Measurements from ENCODE around the gene SMIM28. TPM values are rescaled to one million over a fixed set of nuclear protein-coding genes. Genes with fewer than 3 reads are reported as not detected.

The SMIM28 gene
- total and polyA plus RNA-seq, 12 donors, result not detected

- H3K27me3 ChIP-seq, result no peaks in the 10 kb centered on the region
- H3K4me1 ChIP-seq, result peaks cover 0 to 32% (median 16%) of the 10 kb centered on the region in 9 donors
- intact Hi-C loops (cut with DNase I), result loop anchor here in 7 of 10 donors (5.0 to 10.0 kb wide), 6 partner anchors 101 to 366 kb away; partner anchors contain the start of gene CCDC28A (in 1 of the 7)
- H3K9me3 ChIP-seq, result no peaks in the 10 kb centered on the region
- DNase-seq (no peak), ATAC-seq (no peak)
- H3K27ac ChIP-seq, result peak overlapping the region in 1 of 10 donors; percentile 94
- H3K36me3 ChIP-seq, result peaks cover 0 to 56% (median 32%) of the 10 kb centered on the region in 9 donors
- H3K4me3 ChIP-seq, result no peak overlapping the region
- 86 to 88% methylated on average over 5 of the region's 5 CpGs for WGBS, 2 donors
- TF ChIP-seq, protein P1, sequence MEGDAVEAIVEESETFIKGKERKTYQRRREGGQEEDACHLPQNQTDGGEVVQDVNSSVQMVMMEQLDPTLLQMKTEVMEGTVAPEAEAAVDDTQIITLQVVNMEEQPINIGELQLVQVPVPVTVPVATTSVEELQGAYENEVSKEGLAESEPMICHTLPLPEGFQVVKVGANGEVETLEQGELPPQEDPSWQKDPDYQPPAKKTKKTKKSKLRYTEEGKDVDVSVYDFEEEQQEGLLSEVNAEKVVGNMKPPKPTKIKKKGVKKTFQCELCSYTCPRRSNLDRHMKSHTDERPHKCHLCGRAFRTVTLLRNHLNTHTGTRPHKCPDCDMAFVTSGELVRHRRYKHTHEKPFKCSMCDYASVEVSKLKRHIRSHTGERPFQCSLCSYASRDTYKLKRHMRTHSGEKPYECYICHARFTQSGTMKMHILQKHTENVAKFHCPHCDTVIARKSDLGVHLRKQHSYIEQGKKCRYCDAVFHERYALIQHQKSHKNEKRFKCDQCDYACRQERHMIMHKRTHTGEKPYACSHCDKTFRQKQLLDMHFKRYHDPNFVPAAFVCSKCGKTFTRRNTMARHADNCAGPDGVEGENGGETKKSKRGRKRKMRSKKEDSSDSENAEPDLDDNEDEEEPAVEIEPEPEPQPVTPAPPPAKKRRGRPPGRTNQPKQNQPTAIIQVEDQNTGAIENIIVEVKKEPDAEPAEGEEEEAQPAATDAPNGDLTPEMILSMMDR (IDR thresholded peaks at IDR 0.05), result no peak
Observed at GRCh38 chr6:138405816-138406413, 28.2 kb downstream of the SMIM28 start.

DNA sequence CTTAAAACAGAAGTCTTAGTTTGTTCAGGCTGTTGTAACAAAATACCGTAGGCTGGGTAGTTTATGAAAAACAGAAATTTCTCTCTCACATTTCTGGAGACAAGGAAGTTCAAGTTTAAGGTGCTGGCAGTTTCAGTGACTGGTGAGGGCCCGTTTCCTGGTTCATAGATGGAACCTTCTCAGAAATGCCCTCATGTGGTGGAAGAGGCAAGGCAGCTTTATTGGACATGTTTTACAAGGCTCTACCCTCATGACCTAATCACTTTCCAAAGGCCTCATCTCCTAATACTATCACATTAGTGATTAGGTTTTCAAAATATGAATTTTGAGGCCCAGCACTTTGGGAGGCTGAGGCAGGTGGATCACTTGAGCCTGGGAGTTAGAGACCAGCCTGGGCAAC is 28.7 kb downstream of the SMIM28 start:
- no peaks in the 10 kb centered on the region for H3K9me3 ChIP-seq
- 82 to 91% methylated on average over 2 of the region's 2 CpGs for WGBS, 2 donors

DNA sequence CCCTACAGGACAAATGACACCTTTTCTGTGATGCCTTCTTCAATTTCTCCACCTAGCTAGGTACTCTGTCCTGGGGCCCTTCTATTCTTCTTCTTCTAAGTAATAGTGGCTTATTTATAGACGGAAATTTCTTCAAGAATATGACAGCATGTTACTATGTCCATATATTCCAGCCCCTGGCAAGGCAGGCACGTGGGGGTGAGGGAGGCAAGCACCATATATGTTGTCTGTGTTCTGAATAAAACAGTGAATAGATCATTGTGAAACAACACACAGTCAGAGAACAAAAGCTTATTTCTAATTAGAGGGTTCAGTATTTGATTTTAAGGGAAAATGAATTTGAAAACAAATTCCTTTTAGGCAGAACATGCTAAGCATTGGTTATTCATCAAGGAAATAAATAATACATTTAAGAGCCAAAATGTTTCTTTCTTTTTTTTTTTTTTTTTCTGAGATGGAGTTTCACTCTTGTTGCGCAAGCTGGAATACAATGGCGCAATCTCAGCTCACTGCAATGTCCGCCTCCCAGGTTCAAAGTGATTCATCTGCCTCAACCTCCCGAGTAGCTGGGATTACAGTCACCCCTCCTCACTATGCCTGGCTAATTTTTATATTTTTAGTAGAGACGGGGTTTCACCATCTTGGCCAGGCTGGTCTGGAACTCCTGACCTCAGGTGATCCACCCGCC is 32.5 kb downstream of the SMIM28 start:
- peaks cover 0 to 98% (median 63%) of the 10 kb centered on the region in 9 donors for H3K36me3 ChIP-seq
- intact Hi-C loops (cut with DNase I), result no loop called here
- no peak for ATAC-seq
- peaks cover 0 to 29% (median 8%) of the 10 kb centered on the region in 9 donors for H3K4me1 ChIP-seq
- DNase-seq, result no peak
- no peak overlapping the region for H3K27ac ChIP-seq
- TF ChIP-seq, protein P1 (IDR thresholded peaks at IDR 0.05), result no peak
- H3K9me3 ChIP-seq, result no peaks in the 10 kb centered on the region
- WGBS, 2 donors, result 92 to 93% methylated on average over 8 of the region's 8 CpGs
- H3K4me3 ChIP-seq, result no peak overlapping the region
- no peaks in the 10 kb centered on the region for H3K27me3 ChIP-seq

More for the DNA sequence above, 28.7 kb downstream of the SMIM28 start:
- no peak overlapping the region for H3K27ac ChIP-seq
- peaks cover 0 to 37% (median 16%) of the 10 kb centered on the region in 9 donors for H3K4me1 ChIP-seq
- H3K4me3 ChIP-seq, result no peak overlapping the region
- intact Hi-C loops (cut with DNase I), result loop anchor here in 7 of 10 donors (5.0 to 10.0 kb wide), 6 partner anchors 102 to 366 kb away; partner anchors contain the start of gene CCDC28A (in 1 of the 7)
- no peak for ATAC-seq
- H3K27me3 ChIP-seq, result no peaks in the 10 kb centered on the region
- peaks cover 0 to 62% (median 35%) of the 10 kb centered on the region in 9 donors for H3K36me3 ChIP-seq
- TF ChIP-seq, protein P1 (IDR thresholded peaks at IDR 0.05), result no peak
- no peak for DNase-seq

- ATAC-seq (no peak), DNase-seq (no peak)
- TF ChIP-seq, protein P1 (IDR thresholded peaks at IDR 0.05), result no peak
- H3K36me3 ChIP-seq, result peaks cover 0 to 99% (median 57%) of the 10 kb centered on the region in 9 donors
- H3K4me1 ChIP-seq, result peaks cover 0 to 22% (median 6%) of the 10 kb centered on the region in 9 donors
- H3K27ac ChIP-seq, result peak overlapping the region in 2 of 10 donors; percentile 23 to 36
- H3K9me3 ChIP-seq, result no peaks in the 10 kb centered on the region
- WGBS, 2 donors, result 85 to 86% methylated on average over 6 of the region's 6 CpGs
- H3K4me3 ChIP-seq, result no peak overlapping the region
- intact Hi-C loops (cut with DNase I), result no loop called here
- H3K27me3 ChIP-seq, result no peaks in the 10 kb centered on the region
Observed at GRCh38 chr6:138410972-138411880, 33.5 kb downstream of the SMIM28 start.
